ENCODE results near the gene AGPAT4.

The AGPAT4 gene

GRCh38 chr6:161110028-161110779 lies 163.7 kb downstream of the AGPAT4 start:
- DNase-seq (ENCODE audit: low read depth): no peak

- no peak for DNase-seq (ENCODE audit: low read depth)
These were observed 164.5 kb downstream of the AGPAT4 start for GRCh38 chr6:161109366-161109765.

DNA sequence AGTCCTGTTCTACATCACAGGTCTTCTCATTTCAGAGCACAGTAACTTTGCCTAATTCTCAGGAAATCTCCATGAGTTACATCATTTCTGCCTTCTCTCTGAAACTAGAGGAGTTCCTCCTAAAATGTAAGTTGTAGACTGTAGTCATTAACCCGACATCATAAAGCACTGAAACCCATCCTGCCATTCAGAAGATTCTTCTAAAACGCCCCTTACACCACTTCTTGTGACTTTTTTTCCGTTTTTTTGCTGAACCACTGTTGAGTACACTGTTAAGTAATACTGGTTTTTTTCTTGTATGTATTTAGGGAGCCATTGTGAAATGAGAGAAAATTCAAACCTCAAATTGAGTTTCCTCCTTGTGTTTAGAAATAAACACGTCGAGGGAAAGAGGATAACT lies 164.9 kb downstream of the AGPAT4 start:
- DNase-seq (ENCODE audit: low read depth): no peak

DNA sequence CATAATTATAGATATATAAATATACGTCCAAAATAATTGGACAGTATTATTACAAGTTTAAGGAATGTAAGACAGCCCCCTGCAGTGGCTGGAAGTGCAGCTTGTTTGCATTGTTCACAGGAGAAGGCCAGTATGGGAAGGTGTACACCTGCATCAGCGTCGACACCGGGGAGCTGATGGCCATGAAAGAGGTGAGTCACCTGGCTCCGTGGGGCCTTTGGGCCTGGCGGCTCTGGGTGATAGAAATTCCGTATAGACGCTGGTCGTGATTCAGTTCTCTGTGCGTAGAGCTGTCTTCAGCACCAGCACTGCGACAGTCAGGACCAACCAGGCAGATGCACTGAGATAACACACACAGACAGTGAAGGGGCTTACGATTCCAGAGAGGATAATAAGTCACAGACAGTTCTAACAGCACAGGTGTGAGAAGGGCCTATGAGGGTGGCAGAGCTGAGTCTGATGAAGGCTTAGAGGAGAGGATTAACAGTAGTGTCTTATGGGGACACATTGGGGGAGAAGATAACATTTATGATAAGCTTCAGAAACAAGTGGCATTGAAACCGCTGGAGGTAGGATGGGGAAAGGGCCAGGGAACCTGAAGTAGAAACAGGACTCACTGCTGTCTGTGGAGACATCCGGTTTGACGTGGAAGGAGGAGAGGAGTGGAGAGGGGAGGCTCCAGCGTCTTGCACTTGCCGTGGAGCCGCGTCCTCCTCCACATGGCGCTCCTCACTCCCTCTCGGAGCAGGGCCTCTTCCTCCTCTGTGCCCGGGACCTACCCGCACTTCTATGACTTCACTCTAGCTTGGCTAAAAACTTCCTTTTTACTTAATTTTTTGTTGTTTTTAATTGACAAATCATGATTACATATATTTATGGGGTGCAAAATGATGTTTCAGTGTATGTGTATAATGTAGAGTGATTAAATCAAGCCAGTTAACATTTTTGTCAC lies 165.8 kb downstream of the AGPAT4 start:
- no peak for DNase-seq (ENCODE audit: low read depth)

DNA sequence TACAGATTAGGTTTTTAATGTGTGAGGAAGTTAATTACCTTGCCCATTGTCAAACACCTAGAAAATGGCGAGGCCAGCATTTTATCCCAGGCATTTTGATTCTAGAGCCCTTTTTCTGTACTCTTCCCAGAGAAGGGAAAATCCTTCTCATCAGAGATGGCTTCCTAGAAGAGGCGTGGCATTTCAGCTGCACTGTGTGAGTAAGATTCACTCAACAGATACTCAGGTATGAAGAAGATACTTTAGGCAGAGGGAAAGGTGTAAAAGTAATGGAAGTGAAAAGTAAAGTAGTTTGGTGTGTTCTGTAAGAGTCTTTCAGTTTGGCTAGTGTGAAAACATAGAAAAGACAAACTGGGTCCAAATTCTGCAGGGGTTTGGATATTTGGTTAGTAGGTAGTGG lies 168.5 kb downstream of the AGPAT4 start:
- DNase-seq (ENCODE audit: low read depth): no peak

- no peak for DNase-seq (ENCODE audit: low read depth)
These were observed 168.9 kb downstream of the AGPAT4 start for GRCh38 chr6:161104966-161105365.

DNA sequence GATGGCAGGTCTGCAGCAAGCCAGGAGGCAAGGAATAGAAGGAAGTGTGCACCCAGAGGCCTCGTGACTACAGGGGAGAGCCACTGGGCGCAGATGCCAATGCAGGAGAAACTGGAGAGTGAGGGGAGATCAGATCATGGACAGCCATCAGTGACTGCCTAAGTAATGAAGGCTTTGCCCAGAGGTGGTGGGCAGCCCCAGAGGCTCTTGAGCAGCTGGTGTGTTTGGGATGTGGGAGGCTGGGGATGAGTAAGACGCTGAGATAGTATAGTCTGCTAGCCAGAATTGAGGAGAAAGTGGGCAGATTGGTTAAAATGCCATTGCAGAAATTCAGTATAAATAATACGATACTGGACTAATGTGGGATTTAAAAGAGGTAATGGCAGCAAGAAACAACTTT lies 170.4 kb downstream of the AGPAT4 start:
- no peak for DNase-seq (ENCODE audit: low read depth)

GRCh38 chr6:161101517-161101916 lies 172.3 kb downstream of the AGPAT4 start:
- no peak for DNase-seq (ENCODE audit: low read depth)

GRCh38 chr6:161100072-161100471 lies 173.8 kb downstream of the AGPAT4 start:
- no peak for DNase-seq (ENCODE audit: low read depth)

DNA sequence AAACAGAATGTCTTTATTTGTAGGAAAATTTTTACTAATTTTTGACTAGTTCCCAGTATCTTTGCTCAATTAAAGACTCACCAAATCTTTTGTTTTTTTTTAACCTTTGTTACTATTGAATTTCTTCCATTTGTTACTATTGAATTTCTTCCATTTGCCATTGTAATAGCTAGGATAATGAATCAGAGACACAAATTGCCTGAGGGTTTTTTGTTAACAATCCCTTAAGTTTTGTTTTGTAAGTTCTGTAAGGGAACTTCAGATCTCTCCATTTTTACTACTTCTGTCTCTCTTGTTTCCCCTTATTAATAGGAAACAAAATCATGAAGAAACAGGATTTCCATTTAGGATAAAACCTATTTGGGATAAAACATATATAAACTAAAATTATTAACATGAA lies 177.9 kb downstream of the AGPAT4 start:
- DNase-seq (ENCODE audit: low read depth): no peak

- DNase-seq (ENCODE audit: low read depth): no peak
These were observed 178.9 kb downstream of the AGPAT4 start for GRCh38 chr6:161094955-161095354.

- no peak for DNase-seq (ENCODE audit: low read depth)
These were observed 181.7 kb downstream of the AGPAT4 start for GRCh38 chr6:161091972-161092701.

- no peak for DNase-seq (ENCODE audit: low read depth)
These were observed 182.7 kb downstream of the AGPAT4 start for GRCh38 chr6:161091151-161091550.

DNA sequence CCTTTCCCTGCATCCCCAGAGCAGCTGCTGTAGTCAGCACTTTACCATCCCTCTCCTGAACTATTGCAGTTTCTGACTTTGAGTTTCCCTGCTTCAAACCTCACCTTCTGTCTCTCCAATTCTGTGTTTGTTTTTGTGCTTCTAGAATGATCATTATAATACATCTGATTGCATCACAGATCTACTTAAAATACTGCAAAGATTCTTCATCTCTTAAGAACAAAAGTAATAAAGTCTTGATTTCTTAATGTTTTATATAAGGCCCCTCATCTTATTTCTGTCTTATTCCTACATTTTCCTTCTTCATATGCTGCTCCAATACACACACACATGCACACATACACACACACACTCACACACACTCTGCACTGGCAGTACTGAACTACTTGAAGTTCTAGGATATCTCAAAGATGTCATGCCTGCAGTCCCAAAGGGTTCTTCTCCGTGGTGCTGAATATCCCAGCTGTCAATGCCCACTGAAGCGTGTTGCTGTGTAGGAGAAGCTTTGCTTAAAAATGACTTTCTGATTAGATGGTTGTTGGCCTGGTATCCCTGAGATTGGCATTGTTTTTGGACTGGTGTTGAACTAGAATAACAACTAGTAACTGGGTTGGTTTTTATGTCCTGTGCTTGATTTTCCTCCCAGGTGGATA lies 185.1 kb downstream of the AGPAT4 start:
- DNase-seq (ENCODE audit: low read depth): no peak

- DNase-seq (ENCODE audit: low read depth): no peak
These were observed 188.6 kb downstream of the AGPAT4 start for GRCh38 chr6:161085246-161085645.

DNA sequence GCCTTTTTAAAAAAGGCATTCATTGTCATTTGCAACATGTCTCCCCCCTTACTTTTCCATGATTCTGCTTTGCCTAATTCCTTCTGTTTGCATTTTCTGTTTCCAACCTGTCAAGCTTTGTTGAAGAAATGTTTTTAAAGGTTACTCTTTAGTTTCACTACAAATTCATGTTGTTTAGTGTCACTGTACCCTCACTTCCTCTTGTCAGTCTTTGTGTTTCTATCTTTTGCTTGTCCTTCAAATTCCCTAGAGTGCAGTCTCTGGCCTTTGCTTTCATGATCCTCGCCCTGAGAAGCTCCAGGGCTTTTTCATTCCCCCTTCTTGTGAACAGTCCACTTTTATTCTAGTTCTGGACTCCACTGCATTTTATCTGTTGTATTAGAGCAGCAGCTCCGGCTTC lies 191.6 kb downstream of the AGPAT4 start:
- DNase-seq (ENCODE audit: low read depth): no peak

- DNase-seq (ENCODE audit: low read depth): no peak
These were observed 193.4 kb downstream of the AGPAT4 start for GRCh38 chr6:161080263-161080970.
